Bronchial epithelial cell (primary cell): ENCODE measurements around the gene USP22. TPM values are rescaled to one million over a fixed set of nuclear protein-coding genes. Genes with fewer than 3 reads are reported as not detected.

Source experiments
- DNase-seq: peaks from one replicate; pipeline ENCODE4 v3.0.0-alpha.2; 2010; ENCODE audit warnings: low read depth
- FAIRE-seq: peaks from 2 replicates; lab custom pipeline; 2011; peaks lifted over from hg19 to GRCh38; lab: Jason Lieb, UNC
- H3K27me3 ChIP-seq: 2 replicates; pipeline ENCODE4 v1.5.1; 2011; ENCODE audit warnings: low read length; ENCODE audit not compliant: control insufficient read depth, insufficient read depth
- H3K36me3 ChIP-seq: 2 replicates; pipeline ENCODE4 v1.5.1; 2011; ENCODE audit warnings: low read length; ENCODE audit not compliant: control insufficient read depth, insufficient read depth
- H3K4me3 ChIP-seq: 2 replicates; pipeline ENCODE4 v1.5.1; 2011; ENCODE audit warnings: mild to moderate bottlenecking, low read depth, low read length, control low read depth
- total RNA-seq: library from RNA; depleted of rRNA; stranded (reverse); fragments of >200 nt; gene quantifications from 2 replicates; pipeline ENCODE4 v1.2.1, GENCODE V29; 2014
- TF ChIP-seq, protein P1 (sequence below): IDR thresholded peaks from 2 replicates; pipeline ENCODE4 v1.5.1; 2011; ENCODE audit warnings: mild to moderate bottlenecking, moderate library complexity, low read length, control low read depth, inconsistent platforms; ENCODE audit not compliant: insufficient read depth, severe bottlenecking

USP22 gene
- total RNA-seq, 1 donor from 2014 or later: 165 TPM

- Histone ChIP-seq H3K4me3 (no peak overlapping the region), H3K36me3 (peaks cover 59% of the 10 kb centered on the region), H3K27me3 (no peaks in the 10 kb centered on the region)
- DNase-seq (no peak), FAIRE-seq (no peak)
- TF ChIP-seq, protein P1, sequence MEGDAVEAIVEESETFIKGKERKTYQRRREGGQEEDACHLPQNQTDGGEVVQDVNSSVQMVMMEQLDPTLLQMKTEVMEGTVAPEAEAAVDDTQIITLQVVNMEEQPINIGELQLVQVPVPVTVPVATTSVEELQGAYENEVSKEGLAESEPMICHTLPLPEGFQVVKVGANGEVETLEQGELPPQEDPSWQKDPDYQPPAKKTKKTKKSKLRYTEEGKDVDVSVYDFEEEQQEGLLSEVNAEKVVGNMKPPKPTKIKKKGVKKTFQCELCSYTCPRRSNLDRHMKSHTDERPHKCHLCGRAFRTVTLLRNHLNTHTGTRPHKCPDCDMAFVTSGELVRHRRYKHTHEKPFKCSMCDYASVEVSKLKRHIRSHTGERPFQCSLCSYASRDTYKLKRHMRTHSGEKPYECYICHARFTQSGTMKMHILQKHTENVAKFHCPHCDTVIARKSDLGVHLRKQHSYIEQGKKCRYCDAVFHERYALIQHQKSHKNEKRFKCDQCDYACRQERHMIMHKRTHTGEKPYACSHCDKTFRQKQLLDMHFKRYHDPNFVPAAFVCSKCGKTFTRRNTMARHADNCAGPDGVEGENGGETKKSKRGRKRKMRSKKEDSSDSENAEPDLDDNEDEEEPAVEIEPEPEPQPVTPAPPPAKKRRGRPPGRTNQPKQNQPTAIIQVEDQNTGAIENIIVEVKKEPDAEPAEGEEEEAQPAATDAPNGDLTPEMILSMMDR: no peak
Measured at GRCh38 chr17:21015564-21015963, 27.2 kb downstream of the USP22 start.

DNA sequence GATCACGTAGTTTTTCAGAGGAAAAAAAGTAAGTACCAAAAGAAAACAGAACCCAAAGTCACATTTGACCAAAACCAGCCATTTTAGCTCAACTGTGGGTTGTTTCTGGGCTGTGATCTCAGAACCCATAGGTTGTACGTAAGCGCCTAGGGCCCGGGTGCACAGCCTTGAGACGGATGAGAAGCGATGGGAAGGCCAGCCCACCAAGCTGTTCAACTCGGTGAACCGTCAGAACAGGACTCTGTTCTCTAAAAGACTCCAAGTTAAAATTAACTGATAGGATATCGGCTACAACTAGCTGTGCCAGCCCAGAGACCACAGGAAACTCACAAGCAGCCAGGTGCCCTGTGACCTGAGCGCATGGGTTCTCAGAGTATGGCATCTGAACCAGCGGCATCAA, 28.3 kb downstream of the USP22 start:
- Histone ChIP-seq H3K4me3 (no peak overlapping the region), H3K27me3 (no peaks in the 10 kb centered on the region), H3K36me3 (peaks cover 55% of the 10 kb centered on the region)
- TF ChIP-seq, protein P1: no peak
- DNase-seq: no peak
- no peak for FAIRE-seq

DNA sequence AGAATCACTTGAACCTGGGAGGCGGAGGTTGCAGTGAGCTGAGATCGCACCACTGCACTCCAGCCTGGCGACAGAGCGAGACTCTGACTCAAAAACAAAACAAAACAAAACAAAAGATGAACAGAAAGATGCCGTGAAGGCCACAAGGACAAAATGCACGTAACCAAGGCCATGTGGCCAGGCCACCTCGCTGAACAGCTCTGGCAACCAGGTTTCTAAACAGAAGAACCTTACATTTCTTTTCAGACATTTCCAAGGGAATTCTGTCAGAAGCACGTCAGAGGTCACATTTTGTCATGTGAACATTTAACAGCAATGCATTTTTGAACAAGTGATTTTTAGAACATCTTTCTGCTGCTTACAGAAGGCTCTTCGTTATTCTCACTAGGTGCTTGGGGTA, 28.8 kb downstream of the USP22 start:
- H3K4me3 ChIP-seq: no peak overlapping the region
- peaks cover 55% of the 10 kb centered on the region for H3K36me3 ChIP-seq
- H3K27me3 ChIP-seq: no peaks in the 10 kb centered on the region
- TF ChIP-seq, protein P1: no peak
- DNase-seq (no peak), FAIRE-seq (no peak)

GRCh38 chr17:21012736-21013135, 30.1 kb downstream of the USP22 start:
- Histone ChIP-seq H3K4me3 (no peak overlapping the region), H3K27me3 (no peaks in the 10 kb centered on the region), H3K36me3 (peaks cover 54% of the 10 kb centered on the region)
- DNase-seq (no peak), FAIRE-seq (no peak)
- TF ChIP-seq, protein P1: no peak

DNA sequence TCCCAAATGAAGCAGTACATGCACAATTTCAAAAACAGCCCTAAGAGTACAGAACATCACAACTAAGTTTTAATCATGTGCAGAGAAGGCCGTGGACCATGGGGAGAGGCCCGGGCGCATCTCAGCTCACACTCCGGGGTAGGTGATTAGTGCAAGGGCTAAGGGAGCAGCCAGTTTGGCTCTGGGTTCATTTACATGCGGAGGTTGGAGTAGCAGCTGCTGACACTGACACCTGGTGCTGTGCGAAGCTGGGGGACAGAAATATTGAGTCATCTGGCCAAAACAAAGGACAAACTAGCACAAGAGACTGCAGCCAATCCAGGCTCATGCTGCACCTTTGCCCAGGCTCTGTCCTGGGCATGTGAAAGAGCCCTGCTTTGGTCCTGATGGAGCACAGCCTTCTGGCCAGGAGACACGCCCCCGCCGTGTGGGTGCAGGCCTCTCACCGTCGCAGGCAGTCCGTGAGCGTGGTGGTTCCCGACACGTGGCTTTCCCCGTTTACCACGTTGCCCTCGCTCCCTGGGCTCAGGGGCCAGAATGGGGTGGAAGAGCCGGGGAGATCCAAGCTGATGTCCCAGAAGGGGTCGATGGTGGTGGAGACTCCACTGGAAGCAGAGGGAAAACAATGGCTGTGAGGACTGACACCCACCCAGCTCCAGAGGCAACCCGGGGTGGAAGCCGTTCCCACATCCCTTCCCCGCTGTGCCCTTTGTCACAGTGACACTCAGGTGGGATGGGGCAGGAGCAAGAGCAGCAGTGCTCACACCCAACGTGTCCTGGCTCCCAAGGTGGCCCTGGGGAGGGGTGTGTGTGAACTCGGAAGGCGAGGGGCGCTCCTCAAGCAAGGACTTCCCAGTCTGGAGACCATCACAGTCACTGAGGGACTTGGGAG, 31.9 kb downstream of the USP22 start:
- FAIRE-seq: no peak
- no peak overlapping the region for H3K4me3 ChIP-seq
- TF ChIP-seq, protein P1: no peak

More for the DNA sequence above, 31.9 kb downstream of the USP22 start:
- no peaks in the 10 kb centered on the region for H3K27me3 ChIP-seq
- H3K36me3 ChIP-seq: peaks cover 47% of the 10 kb centered on the region
- no peak for DNase-seq
